ENCODE measurements around the gene RTN4RL2.
A peak's percentile ranks its signal among the peaks of the same experiment; 100 is the strongest.

The RTN4RL2 gene

DNA sequence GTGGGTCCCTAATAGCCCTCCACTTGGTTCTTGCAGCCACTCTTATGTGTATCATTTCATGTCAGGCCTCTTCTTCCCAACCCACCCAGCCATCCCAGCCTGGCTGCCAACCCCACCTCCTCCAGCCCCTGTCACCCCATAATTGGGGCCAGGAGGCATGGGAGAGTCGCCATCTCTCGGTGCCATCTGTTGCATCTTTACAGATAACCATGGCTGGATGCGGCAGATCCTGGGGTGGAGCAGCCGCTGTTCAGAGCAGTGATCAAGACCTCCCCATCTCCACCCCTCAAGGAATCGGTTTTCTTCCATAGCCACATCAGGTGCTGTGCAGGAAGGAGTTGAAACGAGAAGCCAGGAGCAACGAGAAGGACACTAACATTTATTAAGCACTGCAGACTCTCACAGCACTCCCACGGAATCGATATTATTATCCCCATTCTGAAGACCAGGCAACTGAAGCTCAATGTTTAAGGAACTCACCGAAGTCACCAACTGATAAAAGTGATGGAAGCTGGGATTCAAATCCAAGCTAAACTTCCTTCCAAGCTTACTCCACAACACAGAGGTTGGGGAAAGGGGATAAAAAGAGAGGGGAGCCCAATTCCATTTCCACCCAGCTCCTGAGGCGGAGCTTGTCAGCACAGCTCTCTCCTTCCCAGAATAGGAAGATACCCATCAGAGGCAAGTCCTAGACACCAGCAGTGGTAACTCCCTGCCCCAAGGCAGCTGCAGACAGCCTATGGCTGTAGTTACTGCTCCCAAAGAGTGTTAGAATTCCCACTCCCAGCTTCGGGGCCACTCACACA, 52.5 kb downstream of the RTN4RL2 start:
- TF ChIP-seq, protein P1, sequence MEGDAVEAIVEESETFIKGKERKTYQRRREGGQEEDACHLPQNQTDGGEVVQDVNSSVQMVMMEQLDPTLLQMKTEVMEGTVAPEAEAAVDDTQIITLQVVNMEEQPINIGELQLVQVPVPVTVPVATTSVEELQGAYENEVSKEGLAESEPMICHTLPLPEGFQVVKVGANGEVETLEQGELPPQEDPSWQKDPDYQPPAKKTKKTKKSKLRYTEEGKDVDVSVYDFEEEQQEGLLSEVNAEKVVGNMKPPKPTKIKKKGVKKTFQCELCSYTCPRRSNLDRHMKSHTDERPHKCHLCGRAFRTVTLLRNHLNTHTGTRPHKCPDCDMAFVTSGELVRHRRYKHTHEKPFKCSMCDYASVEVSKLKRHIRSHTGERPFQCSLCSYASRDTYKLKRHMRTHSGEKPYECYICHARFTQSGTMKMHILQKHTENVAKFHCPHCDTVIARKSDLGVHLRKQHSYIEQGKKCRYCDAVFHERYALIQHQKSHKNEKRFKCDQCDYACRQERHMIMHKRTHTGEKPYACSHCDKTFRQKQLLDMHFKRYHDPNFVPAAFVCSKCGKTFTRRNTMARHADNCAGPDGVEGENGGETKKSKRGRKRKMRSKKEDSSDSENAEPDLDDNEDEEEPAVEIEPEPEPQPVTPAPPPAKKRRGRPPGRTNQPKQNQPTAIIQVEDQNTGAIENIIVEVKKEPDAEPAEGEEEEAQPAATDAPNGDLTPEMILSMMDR (IDR thresholded peaks at IDR 0.05; ENCODE audit: poor library complexity, severe bottlenecking) = no peak
- Histone ChIP-seq H3K36me3 (ENCODE audit: low read depth) (no peaks in the 10 kb centered on the region), H3K9me3 (ENCODE audit: severe bottlenecking) (no peaks in the 10 kb centered on the region), H3K27me3 (ENCODE audit: insufficient read depth, poor library complexity, severe bottlenecking) (peaks cover 13% of the 10 kb centered on the region), H3K27ac (ENCODE audit: poor library complexity, severe bottlenecking) (no peak overlapping the region), H3K4me1 (ENCODE audit: insufficient read depth, poor library complexity, severe bottlenecking) (no peaks in the 10 kb centered on the region), H3K4me3 (ENCODE audit: severe bottlenecking) (no peak overlapping the region)
- no peak for DNase-seq (ENCODE audit: low spot score)
- ATAC-seq (ENCODE audit: low read depth) = no peak

DNA sequence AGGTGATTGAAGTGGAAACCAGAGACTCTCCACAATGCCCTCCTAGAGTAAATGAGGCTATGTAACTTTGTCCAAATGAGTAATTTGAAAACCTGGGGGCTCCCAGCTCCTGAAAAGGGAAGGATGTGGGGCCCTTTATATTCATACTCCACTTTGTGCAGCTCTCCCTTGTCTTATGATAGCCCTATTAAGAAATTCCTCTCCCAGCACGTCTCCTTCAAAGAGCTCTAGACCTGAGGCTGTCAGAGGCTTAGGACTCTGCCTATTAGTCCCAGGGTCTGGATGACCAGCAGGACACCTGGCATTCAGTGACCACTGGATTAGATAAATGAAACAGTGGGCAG, 53.1 kb downstream of the RTN4RL2 start:
- DNase-seq (ENCODE audit: low spot score) (no peak), ATAC-seq (ENCODE audit: low read depth) (no peak)
- Histone ChIP-seq H3K36me3 (ENCODE audit: low read depth) (no peaks in the 10 kb centered on the region), H3K4me3 (ENCODE audit: severe bottlenecking) (no peak overlapping the region), H3K4me1 (ENCODE audit: insufficient read depth, poor library complexity, severe bottlenecking) (no peaks in the 10 kb centered on the region), H3K27me3 (ENCODE audit: insufficient read depth, poor library complexity, severe bottlenecking) (peaks cover 13% of the 10 kb centered on the region), H3K9me3 (ENCODE audit: severe bottlenecking) (no peaks in the 10 kb centered on the region), H3K27ac (ENCODE audit: poor library complexity, severe bottlenecking) (no peak overlapping the region)
- TF ChIP-seq, protein P1 (IDR thresholded peaks at IDR 0.05; ENCODE audit: poor library complexity, severe bottlenecking) = no peak

DNA sequence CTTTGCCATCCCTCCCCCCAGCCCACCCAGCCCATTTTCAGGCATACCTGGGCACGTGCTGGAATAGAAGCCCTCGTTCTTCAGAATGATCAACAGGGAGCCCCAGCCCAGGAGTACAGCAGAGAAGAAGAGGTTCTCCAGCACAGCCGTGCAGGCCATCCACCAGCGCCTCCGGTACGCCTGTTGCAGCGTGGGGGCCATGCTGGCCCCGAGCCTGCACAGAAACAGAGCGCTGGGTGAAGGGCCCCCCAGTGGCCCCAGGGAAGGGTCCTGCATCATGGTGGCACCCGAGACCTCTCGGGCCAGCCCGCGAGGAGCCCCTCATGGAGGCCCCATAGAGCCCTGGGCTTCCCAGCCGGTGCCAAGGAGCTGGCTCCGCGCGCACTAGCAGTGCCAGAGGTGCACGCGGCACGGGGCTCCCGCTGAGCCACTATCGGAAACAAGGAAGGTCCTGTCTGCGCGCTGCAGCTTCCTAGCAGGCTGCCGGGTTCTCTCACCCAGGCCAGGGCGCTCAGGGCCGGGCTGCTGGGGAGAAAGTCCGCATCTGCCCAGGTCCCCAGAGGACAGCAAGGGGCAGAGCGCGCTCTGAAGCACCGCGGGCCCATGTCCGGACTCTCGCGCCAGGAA, 53.7 kb downstream of the RTN4RL2 start:
- DNase-seq (ENCODE audit: low spot score) = no peak

DNA sequence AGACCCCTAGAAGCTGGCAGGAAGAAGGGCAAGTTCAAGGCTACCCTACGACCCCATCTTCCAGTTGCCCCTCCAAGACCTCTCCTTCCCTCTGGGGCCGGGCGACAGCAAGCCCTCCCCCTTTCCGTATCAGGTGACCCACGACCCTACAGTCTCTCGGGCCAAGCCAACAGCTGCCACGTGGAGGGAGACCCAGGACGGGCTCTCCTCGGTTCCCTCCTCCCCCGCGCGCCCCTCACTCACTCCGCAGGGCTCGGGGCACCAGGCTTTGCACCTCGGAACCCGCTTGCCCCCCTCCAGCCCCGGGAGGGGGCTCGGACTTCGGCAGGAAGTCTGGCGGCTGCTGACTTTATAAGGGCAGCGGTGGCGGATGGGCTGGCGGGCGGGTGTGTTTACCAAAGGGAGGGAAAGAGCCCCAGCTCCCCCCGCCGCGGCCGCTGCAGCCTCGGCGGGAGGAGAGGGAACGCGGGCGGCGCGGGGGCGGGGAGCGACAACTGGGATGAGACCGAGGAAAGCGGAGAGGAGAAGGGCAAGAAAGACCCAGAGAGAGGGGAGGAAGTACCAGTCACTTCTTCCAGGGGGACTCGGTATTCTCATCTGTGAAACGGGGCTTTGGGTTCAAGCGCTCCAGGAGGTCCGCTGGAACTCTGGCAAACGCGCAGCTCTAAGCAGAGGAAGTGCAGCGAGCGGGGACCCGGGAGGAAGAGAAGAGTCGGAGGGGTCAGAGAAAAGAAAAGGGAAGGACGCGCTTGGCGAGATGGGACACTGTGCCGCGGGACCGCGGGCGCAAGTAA, 54.4 kb downstream of the RTN4RL2 start:
- no peaks in the 10 kb centered on the region for H3K4me1 ChIP-seq (ENCODE audit: insufficient read depth, poor library complexity, severe bottlenecking)
- peaks cover 13% of the 10 kb centered on the region for H3K27me3 ChIP-seq (ENCODE audit: insufficient read depth, poor library complexity, severe bottlenecking)
- TF ChIP-seq, protein P1 (IDR thresholded peaks at IDR 0.05; ENCODE audit: poor library complexity, severe bottlenecking) = no peak
- ATAC-seq (ENCODE audit: low read depth) (peak; percentile 35), DNase-seq (ENCODE audit: low spot score) (no peak)
- H3K27ac ChIP-seq (ENCODE audit: poor library complexity, severe bottlenecking) = no peak overlapping the region
- peak overlapping the region; percentile 53 for H3K4me3 ChIP-seq (ENCODE audit: severe bottlenecking)
- H3K9me3 ChIP-seq (ENCODE audit: severe bottlenecking) = no peaks in the 10 kb centered on the region
- H3K36me3 ChIP-seq (ENCODE audit: low read depth) = no peaks in the 10 kb centered on the region

More for the DNA sequence above, 53.7 kb downstream of the RTN4RL2 start:
- H3K27ac ChIP-seq (ENCODE audit: poor library complexity, severe bottlenecking) = no peak overlapping the region
- H3K27me3 ChIP-seq (ENCODE audit: insufficient read depth, poor library complexity, severe bottlenecking) = peaks cover 13% of the 10 kb centered on the region
- H3K9me3 ChIP-seq (ENCODE audit: severe bottlenecking) = no peaks in the 10 kb centered on the region
- TF ChIP-seq, protein P1 (IDR thresholded peaks at IDR 0.05; ENCODE audit: poor library complexity, severe bottlenecking) = no peak
- peak; percentile 19; the same call in 2 of the 3 replicates for ATAC-seq (ENCODE audit: low read depth)
- no peaks in the 10 kb centered on the region for H3K4me1 ChIP-seq (ENCODE audit: insufficient read depth, poor library complexity, severe bottlenecking)
- no peaks in the 10 kb centered on the region for H3K36me3 ChIP-seq (ENCODE audit: low read depth)
- peak overlapping the region; percentile 53 for H3K4me3 ChIP-seq (ENCODE audit: severe bottlenecking)

Measured in RWPE2 (cell line).